ENCODE results near the gene EXOC2.

The EXOC2 gene

GRCh38 chr6:692858-693722, at the start of gene EXOC2:
Gene EXOC2 (minus strand): TSS chr6:693139. CDS start chr6:637818, 55,321 bp downstream.
- Histone ChIP-seq H3K27ac (peak within 1 kb of the TSS; percentile 87), H3K9me3 (ENCODE audit: severe bottlenecking) (no peaks in the 10 kb centered on the region)

GRCh38 chr6:741410-742339, 48.7 kb upstream of the EXOC2 start:
- DNase-seq, result no peak
- TF ChIP-seq CTCF (IDR thresholded peaks at IDR 0.05; ENCODE audit: low read depth, low read length), result no peak
- H3K27me3 ChIP-seq (ENCODE audit: insufficient read depth, low read depth, severe bottlenecking), result no peaks in the 10 kb centered on the region
- no peak overlapping the region for H3K4me3 ChIP-seq (ENCODE audit: low read depth, low read length)
- no peaks in the 10 kb centered on the region for H3K9me3 ChIP-seq (ENCODE audit: severe bottlenecking)
- H3K27ac ChIP-seq, result no peak overlapping the region
- H3K36me3 ChIP-seq, result no peaks in the 10 kb centered on the region

More at GRCh38 chr6:692858-693722, at the start of gene EXOC2:
- peak within 1 kb of the TSS; percentile 83 for H3K4me3 ChIP-seq (ENCODE audit: low read depth, low read length)
- H3K36me3 ChIP-seq, result peaks cover 17% of the 10 kb centered on the region
- TF ChIP-seq CTCF (IDR thresholded peaks at IDR 0.05; ENCODE audit: low read depth, low read length), result no peak
- peak; percentile 95 for DNase-seq
- H3K27me3 ChIP-seq (ENCODE audit: insufficient read depth, low read depth, severe bottlenecking), result no peaks in the 10 kb centered on the region

GRCh38 chr6:736657-737446, 43.9 kb upstream of the EXOC2 start:
- Histone ChIP-seq H3K27ac (no peak overlapping the region), H3K4me3 (ENCODE audit: low read depth, low read length) (no peak overlapping the region), H3K27me3 (ENCODE audit: insufficient read depth, low read depth, severe bottlenecking) (no peaks in the 10 kb centered on the region), H3K36me3 (no peaks in the 10 kb centered on the region), H3K9me3 (ENCODE audit: severe bottlenecking) (no peaks in the 10 kb centered on the region)
- DNase-seq, result no peak
- TF ChIP-seq CTCF (IDR thresholded peaks at IDR 0.05; ENCODE audit: low read depth, low read length), result no peak

- DNase-seq, result no peak
- Histone ChIP-seq H3K27ac (no peak overlapping the region), H3K27me3 (ENCODE audit: insufficient read depth, low read depth, severe bottlenecking) (no peaks in the 10 kb centered on the region), H3K9me3 (ENCODE audit: severe bottlenecking) (no peaks in the 10 kb centered on the region), H3K36me3 (no peaks in the 10 kb centered on the region), H3K4me3 (ENCODE audit: low read depth, low read length) (no peak overlapping the region)
- TF ChIP-seq CTCF (IDR thresholded peaks at IDR 0.05; ENCODE audit: low read depth, low read length), result no peak
Measured at GRCh38 chr6:733431-734219, 40.7 kb upstream of the EXOC2 start.

- no peaks in the 10 kb centered on the region for H3K9me3 ChIP-seq (ENCODE audit: severe bottlenecking)
- no peak for TF ChIP-seq CTCF (IDR thresholded peaks at IDR 0.05; ENCODE audit: low read depth, low read length)
- DNase-seq, result no peak
- H3K27ac ChIP-seq, result no peak overlapping the region
- H3K27me3 ChIP-seq (ENCODE audit: insufficient read depth, low read depth, severe bottlenecking), result no peaks in the 10 kb centered on the region
- no peaks in the 10 kb centered on the region for H3K36me3 ChIP-seq
- H3K4me3 ChIP-seq (ENCODE audit: low read depth, low read length), result no peak overlapping the region
Measured at GRCh38 chr6:731924-732323, 39.0 kb upstream of the EXOC2 start.
